ENCODE measurements around the gene PAQR4. TPM values are rescaled to one million over a fixed set of nuclear protein-coding genes. Genes with fewer than 3 reads are reported as not detected.
A peak's percentile ranks its signal among the peaks of the same experiment; 100 is the strongest.

Gene PAQR4
- total RNA-seq, 1 experiment from 2014 or later = 30.7 TPM

- no peaks in the 10 kb centered on the region for H3K9me3 ChIP-seq (ENCODE audit: low read length)
- peaks cover 16% of the 10 kb centered on the region for H4K20me1 ChIP-seq (ENCODE audit: insufficient read depth, low read depth, low read length)
- H3K4me1 ChIP-seq (ENCODE audit: low read length) = peaks cover 57% of the 10 kb centered on the region
- H3K79me2 ChIP-seq (ENCODE audit: low read length) = peaks cover 20% of the 10 kb centered on the region
- peak overlapping the region; percentile 98 for H3K9ac ChIP-seq (ENCODE audit: low read length)
- peak overlapping the region; percentile 99 for H3K4me3 ChIP-seq (ENCODE audit: low read length)
- no peaks in the 10 kb centered on the region for H3K9me2 ChIP-seq (replicated peaks; ENCODE audit: insufficient read depth, low read length)
- peak overlapping the region; percentile 79 for H3K4me2 ChIP-seq (ENCODE audit: low read depth, low read length, poor library complexity, severe bottlenecking)
- no peak overlapping the region for H3K27ac ChIP-seq (ENCODE audit: low read length)
- no peak overlapping the region for H2AFZ ChIP-seq (ENCODE audit: low read length)
- H3K36me3 ChIP-seq (ENCODE audit: insufficient read depth, low read length) = peaks cover 16% of the 10 kb centered on the region; the same call in 1 of the 2 replicates
- H3K27me3 ChIP-seq (ENCODE audit: low read length) = no peaks in the 10 kb centered on the region
- peak; percentile 57 for DNase-seq
Measured at GRCh38 chr16:2970563-2970962, 1.4 kb downstream of the PAQR4 start.

GRCh38 chr16:2971134-2971984 lies 2.2 kb downstream of the PAQR4 start:
- DNase-seq = peak; percentile 57
- Histone ChIP-seq H4K20me1 (ENCODE audit: insufficient read depth, low read depth, low read length) (peaks cover 16% of the 10 kb centered on the region), H3K9me3 (ENCODE audit: low read length) (no peaks in the 10 kb centered on the region), H3K9me2 (replicated peaks; ENCODE audit: insufficient read depth, low read length) (no peaks in the 10 kb centered on the region), H3K27ac (ENCODE audit: low read length) (no peak overlapping the region), H3K79me2 (ENCODE audit: low read length) (peaks cover 20% of the 10 kb centered on the region), H3K4me1 (ENCODE audit: low read length) (peaks cover 54% of the 10 kb centered on the region), H3K27me3 (ENCODE audit: low read length) (no peaks in the 10 kb centered on the region), H3K4me3 (ENCODE audit: low read length) (peak overlapping the region; percentile 99), H3K4me2 (ENCODE audit: low read depth, low read length, poor library complexity, severe bottlenecking) (peak overlapping the region; percentile 79), H3K36me3 (ENCODE audit: insufficient read depth, low read length) (peaks cover 16% of the 10 kb centered on the region; the same call in 1 of the 2 replicates), H2AFZ (ENCODE audit: low read length) (no peak overlapping the region), H3K9ac (ENCODE audit: low read length) (peak overlapping the region; percentile 98)

GRCh38 chr16:2971985-2972784 lies 3.0 kb downstream of the PAQR4 start:
- peak overlapping the region; percentile 98 for H3K9ac ChIP-seq (ENCODE audit: low read length)
- DNase-seq = no peak
- H3K27me3 ChIP-seq (ENCODE audit: low read length) = no peaks in the 10 kb centered on the region
- no peaks in the 10 kb centered on the region for H3K9me3 ChIP-seq (ENCODE audit: low read length)
- no peak overlapping the region for H2AFZ ChIP-seq (ENCODE audit: low read length)
- H3K4me1 ChIP-seq (ENCODE audit: low read length) = peaks cover 58% of the 10 kb centered on the region
- peak overlapping the region; percentile 79 for H3K4me2 ChIP-seq (ENCODE audit: low read depth, low read length, poor library complexity, severe bottlenecking)
- H3K79me2 ChIP-seq (ENCODE audit: low read length) = peaks cover 21% of the 10 kb centered on the region
- no peaks in the 10 kb centered on the region for H3K9me2 ChIP-seq (replicated peaks; ENCODE audit: insufficient read depth, low read length)
- 0 out of 2 replicates have a peak overlapping the region, but pooled peaks have one; percentile 99 for H3K4me3 ChIP-seq (ENCODE audit: low read length)
- peaks cover 16% of the 10 kb centered on the region for H4K20me1 ChIP-seq (ENCODE audit: insufficient read depth, low read depth, low read length)
- H3K36me3 ChIP-seq (ENCODE audit: insufficient read depth, low read length) = peaks cover 16% of the 10 kb centered on the region; the same call in 1 of the 2 replicates
- H3K27ac ChIP-seq (ENCODE audit: low read length) = no peak overlapping the region

DNA sequence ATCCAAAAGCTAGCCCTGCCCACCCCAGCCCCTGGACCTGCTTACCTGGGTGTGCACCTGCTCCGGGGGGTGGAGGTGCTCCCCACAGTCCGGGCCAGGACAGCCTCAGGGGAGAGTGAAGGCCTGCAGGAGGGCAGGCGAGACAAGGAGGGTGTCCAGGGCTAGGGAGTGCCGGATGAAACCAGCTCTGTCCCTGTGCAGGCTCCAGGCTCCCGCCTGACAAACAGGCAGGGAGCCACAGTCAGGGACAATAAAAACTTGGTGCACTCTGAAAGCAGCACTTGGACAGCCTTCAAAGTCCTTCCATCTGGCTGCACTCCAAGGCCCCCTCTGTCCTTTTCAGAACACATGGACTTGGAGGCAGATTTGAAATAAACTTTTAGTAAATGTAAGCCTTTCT lies 3.9 kb downstream of the PAQR4 start:
- no peak for DNase-seq
- peak overlapping the region; percentile 21; the same call in 1 of the 2 replicates for H3K9ac ChIP-seq (ENCODE audit: low read length)
- H4K20me1 ChIP-seq (ENCODE audit: insufficient read depth, low read depth, low read length) = peaks cover 16% of the 10 kb centered on the region
- peaks cover 16% of the 10 kb centered on the region; the same call in 1 of the 2 replicates for H3K36me3 ChIP-seq (ENCODE audit: insufficient read depth, low read length)
- H3K79me2 ChIP-seq (ENCODE audit: low read length) = peaks cover 30% of the 10 kb centered on the region
- H2AFZ ChIP-seq (ENCODE audit: low read length) = no peak overlapping the region
- H3K4me2 ChIP-seq (ENCODE audit: low read depth, low read length, poor library complexity, severe bottlenecking) = peak overlapping the region; percentile 6
- no peak overlapping the region for H3K27ac ChIP-seq (ENCODE audit: low read length)
- H3K9me2 ChIP-seq (replicated peaks; ENCODE audit: insufficient read depth, low read length) = no peaks in the 10 kb centered on the region
- no peaks in the 10 kb centered on the region for H3K9me3 ChIP-seq (ENCODE audit: low read length)
- H3K27me3 ChIP-seq (ENCODE audit: low read length) = no peaks in the 10 kb centered on the region
- peaks cover 60% of the 10 kb centered on the region for H3K4me1 ChIP-seq (ENCODE audit: low read length)
- H3K4me3 ChIP-seq (ENCODE audit: low read length) = no peak overlapping the region

GRCh38 chr16:2973605-2974318 lies 4.6 kb downstream of the PAQR4 start:
- peaks cover 34% of the 10 kb centered on the region for H3K79me2 ChIP-seq (ENCODE audit: low read length)
- H3K9me2 ChIP-seq (replicated peaks; ENCODE audit: insufficient read depth, low read length) = no peaks in the 10 kb centered on the region
- peaks cover 16% of the 10 kb centered on the region; the same call in 1 of the 2 replicates for H3K36me3 ChIP-seq (ENCODE audit: insufficient read depth, low read length)
- no peaks in the 10 kb centered on the region for H3K27me3 ChIP-seq (ENCODE audit: low read length)
- H3K9ac ChIP-seq (ENCODE audit: low read length) = no peak overlapping the region
- H3K4me3 ChIP-seq (ENCODE audit: low read length) = no peak overlapping the region
- H3K4me2 ChIP-seq (ENCODE audit: low read depth, low read length, poor library complexity, severe bottlenecking) = no peak overlapping the region
- peaks cover 55% of the 10 kb centered on the region for H3K4me1 ChIP-seq (ENCODE audit: low read length)
- H3K27ac ChIP-seq (ENCODE audit: low read length) = no peak overlapping the region
- no peak for DNase-seq
- H4K20me1 ChIP-seq (ENCODE audit: insufficient read depth, low read depth, low read length) = peaks cover 16% of the 10 kb centered on the region
- no peaks in the 10 kb centered on the region for H3K9me3 ChIP-seq (ENCODE audit: low read length)
- H2AFZ ChIP-seq (ENCODE audit: low read length) = no peak overlapping the region

GRCh38 chr16:2974319-2975056 lies 5.3 kb downstream of the PAQR4 start:
- Histone ChIP-seq H3K4me2 (ENCODE audit: low read depth, low read length, poor library complexity, severe bottlenecking) (no peak overlapping the region), H4K20me1 (ENCODE audit: insufficient read depth, low read depth, low read length) (peaks cover 16% of the 10 kb centered on the region), H3K27ac (ENCODE audit: low read length) (no peak overlapping the region), H3K36me3 (ENCODE audit: insufficient read depth, low read length) (peaks cover 16% of the 10 kb centered on the region; the same call in 1 of the 2 replicates), H3K79me2 (ENCODE audit: low read length) (peaks cover 41% of the 10 kb centered on the region), H3K27me3 (ENCODE audit: low read length) (no peaks in the 10 kb centered on the region), H3K9me2 (replicated peaks; ENCODE audit: insufficient read depth, low read length) (no peaks in the 10 kb centered on the region), H3K9ac (ENCODE audit: low read length) (no peak overlapping the region), H3K4me3 (ENCODE audit: low read length) (no peak overlapping the region), H3K9me3 (ENCODE audit: low read length) (no peaks in the 10 kb centered on the region), H2AFZ (ENCODE audit: low read length) (no peak overlapping the region), H3K4me1 (ENCODE audit: low read length) (peaks cover 61% of the 10 kb centered on the region)
- DNase-seq = no peak

- H3K79me2 ChIP-seq (ENCODE audit: low read length) = peaks cover 44% of the 10 kb centered on the region
- no peak overlapping the region for H3K4me2 ChIP-seq (ENCODE audit: low read depth, low read length, poor library complexity, severe bottlenecking)
Measured at GRCh38 chr16:2975161-2975795, 6.1 kb downstream of the PAQR4 start.

More at GRCh38 chr16:2975161-2975795, 6.1 kb downstream of the PAQR4 start:
- Histone ChIP-seq H3K9me2 (replicated peaks; ENCODE audit: insufficient read depth, low read length) (no peaks in the 10 kb centered on the region), H3K9me3 (ENCODE audit: low read length) (no peaks in the 10 kb centered on the region), H4K20me1 (ENCODE audit: insufficient read depth, low read depth, low read length) (peaks cover 16% of the 10 kb centered on the region), H3K9ac (ENCODE audit: low read length) (no peak overlapping the region), H3K4me3 (ENCODE audit: low read length) (no peak overlapping the region), H3K4me1 (ENCODE audit: low read length) (peaks cover 62% of the 10 kb centered on the region), H3K27ac (ENCODE audit: low read length) (no peak overlapping the region), H3K36me3 (ENCODE audit: insufficient read depth, low read length) (peaks cover 16% of the 10 kb centered on the region; the same call in 1 of the 2 replicates), H2AFZ (ENCODE audit: low read length) (no peak overlapping the region), H3K27me3 (ENCODE audit: low read length) (no peaks in the 10 kb centered on the region)
- DNase-seq = no peak
